ENCODE data around the gene NPHS1. TPM values are rescaled to one million over a fixed set of nuclear protein-coding genes. Genes with fewer than 3 reads are reported as not detected.
A peak's percentile ranks its signal among the peaks of the same experiment; 100 is the strongest.

NPHS1 gene
- total and polyA plus RNA-seq, 2 of the 8 experiments (the other 6 are each of a cell fraction or from before 2014, with no cell fraction given) = 1.3 to 1.4 TPM

GRCh38 chr19:35899547-35900214, 47.4 kb upstream of the NPHS1 start (continued):
- no peak for TF ChIP-seq SIRT6 (IDR thresholded peaks at IDR 0.05; ENCODE audit: low read length)
- TF ChIP-seq CTBP2 (IDR thresholded peaks at IDR 0.05; ENCODE audit: borderline replicate concordance, insufficient read depth, insufficient read length, low read length) = no peak
- no peak for TF ChIP-seq ATF3 (IDR thresholded peaks at IDR 0.05; ENCODE audit: insufficient read depth, low read depth, low read length)
- no peak for TF ChIP-seq CEBPB (IDR thresholded peaks at IDR 0.05; ENCODE audit: low read depth, low read length)
- no peak for TF ChIP-seq JUND (IDR thresholded peaks at IDR 0.05; ENCODE audit: low read length)
- peak; percentile 88 for TF ChIP-seq EGR1 (IDR thresholded peaks at IDR 0.05; ENCODE audit: borderline replicate concordance, low read depth, low read length)
- no peak for TF ChIP-seq KDM1A (IDR thresholded peaks at IDR 0.05; ENCODE audit: borderline replicate concordance, low read length)
- TF ChIP-seq KDM5A (IDR thresholded peaks at IDR 0.05; ENCODE audit: low read length) = no peak
- no peak for TF ChIP-seq CTCF (IDR thresholded peaks at IDR 0.05; ENCODE audit: control extremely low read depth in 1 of 3, insufficient read depth in 1 of 3, low read depth in 1 of 3, low read length in 3 of 3)
- TF ChIP-seq SAP30 (IDR thresholded peaks at IDR 0.05; ENCODE audit: insufficient read depth, insufficient replicate concordance, low read length) = no peak
- TF ChIP-seq HDAC6 (IDR thresholded peaks at IDR 0.05; ENCODE audit: low read depth, low read length) = no peak
- TF ChIP-seq NRF1 (IDR thresholded peaks at IDR 0.05; ENCODE audit: low read depth, low read length) = no peak
- TF ChIP-seq CREB1 (IDR thresholded peaks at IDR 0.05) = peak; percentile 81
- TF ChIP-seq GABPA (IDR thresholded peaks at IDR 0.05; ENCODE audit: borderline replicate concordance, insufficient read depth, low read length) = no peak
- no peak for TF ChIP-seq SP2 (IDR thresholded peaks at IDR 0.05; ENCODE audit: low read length)
- TF ChIP-seq E2F6 (IDR thresholded peaks at IDR 0.05) = no peak
- no peak for TF ChIP-seq EP300 (IDR thresholded peaks at IDR 0.05; ENCODE audit: borderline replicate concordance in 1 of 2, low read depth in 2 of 2, low read length in 2 of 2)
- 0 out of 2 replicates have a peak, but pooled peaks have one; percentile 49 for TF ChIP-seq YY1 (IDR thresholded peaks at IDR 0.05; ENCODE audit: low read depth, low read length)
- TF ChIP-seq SRF (IDR thresholded peaks at IDR 0.05; ENCODE audit: low read depth, low read length) = no peak
- no peak for TF ChIP-seq CHD1 (IDR thresholded peaks at IDR 0.05; ENCODE audit: low read depth, low read length)
- TF ChIP-seq RBBP5 (IDR thresholded peaks at IDR 0.05; ENCODE audit: borderline replicate concordance, low read depth, low read length) = no peak; the same call in 1 of the 2 replicates
